ENCODE data around the gene ZNF575. TPM values are rescaled to one million over a fixed set of nuclear protein-coding genes. Genes with fewer than 3 reads are reported as not detected.
"Not testable (repeated sequence)": the region's sequence is repeated elsewhere in the genome, so short reads cannot be mapped to it uniquely, and the experiment has no call there.

Gene ZNF575
- total RNA-seq, 1 donor from 2014 or later = 0.72 TPM

DNA sequence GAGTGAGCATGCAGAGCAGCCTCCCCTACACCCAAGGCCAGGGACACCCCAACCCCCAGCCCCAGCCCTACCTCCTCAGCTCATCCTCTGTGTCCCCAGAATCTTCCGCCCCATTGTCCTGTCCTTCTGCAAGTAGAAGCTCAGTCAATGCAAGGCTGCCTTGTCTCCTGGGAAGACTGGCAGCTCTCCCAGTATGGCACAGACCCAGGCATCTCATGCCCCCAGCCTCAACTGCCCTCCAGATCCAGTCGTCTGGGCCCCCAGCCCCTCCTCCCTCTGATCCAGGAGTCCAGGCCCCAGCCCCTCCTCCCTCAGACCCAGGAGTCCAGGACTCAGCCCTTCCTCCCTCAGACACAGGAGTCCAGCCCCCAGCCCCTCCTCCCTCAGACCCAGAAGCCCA, 13.0 kb downstream of the ZNF575 start:
- Mint-ChIP-seq H3K27me3 (ENCODE audit: low read depth) (no peaks in the 10 kb centered on the region), H3K36me3 (ENCODE audit: low read depth) (peaks cover 21% of the 10 kb centered on the region), H3K9me3 (no peaks in the 10 kb centered on the region), H3K4me1 (no peaks in the 10 kb centered on the region), H3K27ac (ENCODE audit: unreplicated experiment) (no peak overlapping the region), H3K4me3 (no peak overlapping the region)
- TF ChIP-seq, protein P1, sequence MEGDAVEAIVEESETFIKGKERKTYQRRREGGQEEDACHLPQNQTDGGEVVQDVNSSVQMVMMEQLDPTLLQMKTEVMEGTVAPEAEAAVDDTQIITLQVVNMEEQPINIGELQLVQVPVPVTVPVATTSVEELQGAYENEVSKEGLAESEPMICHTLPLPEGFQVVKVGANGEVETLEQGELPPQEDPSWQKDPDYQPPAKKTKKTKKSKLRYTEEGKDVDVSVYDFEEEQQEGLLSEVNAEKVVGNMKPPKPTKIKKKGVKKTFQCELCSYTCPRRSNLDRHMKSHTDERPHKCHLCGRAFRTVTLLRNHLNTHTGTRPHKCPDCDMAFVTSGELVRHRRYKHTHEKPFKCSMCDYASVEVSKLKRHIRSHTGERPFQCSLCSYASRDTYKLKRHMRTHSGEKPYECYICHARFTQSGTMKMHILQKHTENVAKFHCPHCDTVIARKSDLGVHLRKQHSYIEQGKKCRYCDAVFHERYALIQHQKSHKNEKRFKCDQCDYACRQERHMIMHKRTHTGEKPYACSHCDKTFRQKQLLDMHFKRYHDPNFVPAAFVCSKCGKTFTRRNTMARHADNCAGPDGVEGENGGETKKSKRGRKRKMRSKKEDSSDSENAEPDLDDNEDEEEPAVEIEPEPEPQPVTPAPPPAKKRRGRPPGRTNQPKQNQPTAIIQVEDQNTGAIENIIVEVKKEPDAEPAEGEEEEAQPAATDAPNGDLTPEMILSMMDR (conservative IDR thresholded peaks at IDR 0.05) = no peak
- no peak for DNase-seq (ENCODE audit: low read depth, low spot score)

DNA sequence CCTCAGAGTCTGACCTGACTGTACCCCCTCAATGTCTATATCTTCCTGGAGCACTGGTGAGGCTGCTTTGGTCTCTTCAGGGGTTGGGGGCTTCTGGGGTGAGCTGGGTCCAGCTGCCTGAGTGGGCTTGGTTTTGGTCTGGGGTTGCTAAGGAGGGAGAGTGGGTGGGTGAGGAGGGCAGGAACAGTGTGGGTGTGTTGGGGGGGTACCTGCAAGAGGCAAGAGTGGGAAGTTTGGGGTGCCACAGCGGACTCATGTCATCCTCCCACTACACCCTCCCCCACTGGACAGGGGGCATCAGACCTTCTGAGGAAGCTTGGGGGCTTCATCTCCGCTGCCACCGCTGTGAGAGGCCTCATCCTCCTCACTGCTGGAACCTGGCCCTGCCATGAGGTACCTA, 13.6 kb downstream of the ZNF575 start:
- Mint-ChIP-seq H3K36me3 (ENCODE audit: low read depth) (peaks cover 18% of the 10 kb centered on the region), H3K4me3 (no peak overlapping the region)
- TF ChIP-seq, protein P1 (conservative IDR thresholded peaks at IDR 0.05) = no peak

DNA sequence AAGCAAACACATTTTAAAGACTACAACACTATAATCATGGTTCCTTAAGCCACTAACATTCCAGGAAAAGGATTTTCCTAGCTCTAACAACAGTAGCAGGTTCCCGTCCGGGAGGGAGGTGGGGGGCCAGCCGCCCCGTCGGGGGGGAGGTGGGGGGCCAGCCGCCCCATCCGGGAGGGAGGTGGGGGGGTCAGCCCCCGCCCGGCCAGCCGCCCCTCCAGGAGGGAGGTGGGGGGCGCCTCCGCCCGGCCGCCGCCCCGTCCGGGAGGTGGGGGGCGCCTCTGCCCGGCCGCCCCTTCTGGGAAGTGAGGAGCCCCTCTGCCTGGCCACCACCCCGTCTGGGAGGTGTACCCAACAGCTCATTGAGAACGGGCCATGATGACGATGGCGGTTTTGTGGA, 14.9 kb downstream of the ZNF575 start:
- not testable (repeated sequence) for H3K27ac Mint-ChIP-seq (ENCODE audit: unreplicated experiment); H3K4me3 Mint-ChIP-seq; H3K9me3 Mint-ChIP-seq; H3K4me1 Mint-ChIP-seq; H3K27me3 Mint-ChIP-seq (ENCODE audit: low read depth); DNase-seq (ENCODE audit: low read depth, low spot score)
- peaks cover 16% of the 10 kb centered on the region for H3K36me3 Mint-ChIP-seq (ENCODE audit: low read depth)

More for the DNA sequence above, 13.6 kb downstream of the ZNF575 start:
- no peaks in the 10 kb centered on the region for H3K4me1 Mint-ChIP-seq
- H3K27ac Mint-ChIP-seq (ENCODE audit: unreplicated experiment) = no peak overlapping the region
- H3K27me3 Mint-ChIP-seq (ENCODE audit: low read depth) = no peaks in the 10 kb centered on the region
- no peak for DNase-seq (ENCODE audit: low read depth, low spot score)
- no peaks in the 10 kb centered on the region for H3K9me3 Mint-ChIP-seq

DNA sequence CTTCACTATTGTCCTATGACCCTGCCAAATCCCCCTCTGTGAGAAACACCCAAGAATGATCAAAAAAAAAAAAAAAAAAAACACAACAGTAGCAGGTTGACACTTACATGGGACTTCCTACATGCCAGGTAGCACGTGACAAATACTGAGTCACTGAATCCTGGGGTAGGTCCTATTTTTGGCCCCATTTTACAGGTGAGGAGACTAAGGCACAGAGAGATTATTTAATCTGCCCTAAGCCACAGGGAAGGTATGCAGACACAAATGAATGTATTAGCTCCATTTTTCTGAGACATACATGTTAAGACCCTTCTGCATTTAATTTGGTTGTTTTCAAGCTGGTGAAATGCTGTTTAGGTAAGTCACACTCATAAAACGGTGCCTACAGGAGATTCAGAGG, 15.7 kb downstream of the ZNF575 start:
- Mint-ChIP-seq H3K36me3 (ENCODE audit: low read depth) (peaks cover 14% of the 10 kb centered on the region), H3K27ac (ENCODE audit: unreplicated experiment) (no peak overlapping the region), H3K27me3 (ENCODE audit: low read depth) (no peaks in the 10 kb centered on the region), H3K4me1 (no peaks in the 10 kb centered on the region), H3K4me3 (no peak overlapping the region), H3K9me3 (no peaks in the 10 kb centered on the region)
- TF ChIP-seq, protein P1 (conservative IDR thresholded peaks at IDR 0.05) = no peak
- no peak for DNase-seq (ENCODE audit: low read depth, low spot score)

DNA sequence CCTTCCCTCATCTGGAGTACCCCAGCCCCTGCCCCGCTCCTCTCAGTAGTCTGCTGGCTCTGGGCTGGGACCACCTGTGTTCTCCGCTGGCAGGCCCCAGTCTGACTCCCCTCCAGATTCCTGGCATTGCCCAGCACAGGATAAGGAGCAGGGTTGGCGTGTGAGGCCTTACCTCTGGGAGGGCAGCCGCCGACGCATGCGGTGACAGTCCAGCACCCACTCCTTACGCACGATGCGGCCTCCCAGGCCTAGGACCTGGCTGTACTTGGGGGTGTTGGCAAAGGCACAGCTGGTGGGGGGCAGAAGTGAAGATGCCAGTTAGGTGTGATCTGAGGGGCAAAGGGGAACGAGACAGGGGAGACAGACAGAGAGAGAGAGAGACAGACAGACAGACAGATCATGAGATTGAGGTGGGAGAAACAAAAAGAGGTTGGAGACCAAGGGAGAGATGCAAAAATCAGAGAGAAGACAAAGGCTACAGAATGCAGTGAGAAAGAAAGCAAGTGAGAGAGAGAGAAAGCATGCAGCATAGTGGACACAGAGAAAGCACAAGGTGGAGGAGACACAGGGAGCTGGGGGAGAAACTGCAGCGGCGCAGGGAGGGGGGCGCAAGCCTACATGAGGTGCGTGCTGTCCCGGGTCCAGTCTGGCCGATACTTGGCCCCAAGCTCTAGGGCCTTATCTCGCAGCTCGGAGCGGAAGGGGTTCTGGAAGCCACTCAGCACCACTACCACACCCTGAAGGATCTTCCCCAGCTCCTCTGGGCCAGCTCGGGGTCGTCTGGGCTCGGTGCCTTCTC, 18.6 kb downstream of the ZNF575 start:
- no peak overlapping the region for H3K4me3 Mint-ChIP-seq
- H3K27me3 Mint-ChIP-seq (ENCODE audit: low read depth) = no peaks in the 10 kb centered on the region
- TF ChIP-seq, protein P1 (conservative IDR thresholded peaks at IDR 0.05) = no peak
- H3K9me3 Mint-ChIP-seq = no peaks in the 10 kb centered on the region
- H3K27ac Mint-ChIP-seq (ENCODE audit: unreplicated experiment) = no peak overlapping the region
- no peaks in the 10 kb centered on the region for H3K4me1 Mint-ChIP-seq
- H3K36me3 Mint-ChIP-seq (ENCODE audit: low read depth) = peaks cover 12% of the 10 kb centered on the region
- no peak for DNase-seq (ENCODE audit: low read depth, low spot score)

DNA sequence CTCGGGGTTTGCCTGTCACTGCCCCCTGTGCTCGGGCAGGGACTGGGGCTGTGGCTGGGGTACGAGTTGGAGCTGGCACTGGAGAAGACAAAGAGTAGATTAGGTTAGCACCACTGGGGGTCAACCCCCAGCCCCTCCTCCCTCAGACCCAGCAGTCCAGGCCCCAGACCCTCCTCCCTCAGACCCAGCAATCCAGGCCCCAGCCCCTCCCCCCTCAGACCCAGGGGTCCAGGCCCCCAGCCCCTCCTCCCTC, 19.1 kb downstream of the ZNF575 start:
- Mint-ChIP-seq H3K36me3 (ENCODE audit: low read depth) (peaks cover 12% of the 10 kb centered on the region), H3K27ac (ENCODE audit: unreplicated experiment) (no peak overlapping the region), H3K4me1 (no peaks in the 10 kb centered on the region), H3K4me3 (no peak overlapping the region), H3K27me3 (ENCODE audit: low read depth) (no peaks in the 10 kb centered on the region), H3K9me3 (no peaks in the 10 kb centered on the region)
- no peak for DNase-seq (ENCODE audit: low read depth, low spot score)
- TF ChIP-seq, protein P1 (conservative IDR thresholded peaks at IDR 0.05) = no peak

Measured in neural crest cell (in vitro differentiated cells).